ENCODE results near the gene THAP7. TPM values are rescaled to one million over a fixed set of nuclear protein-coding genes. Genes with fewer than 3 reads are reported as not detected.

THAP7 gene
- total RNA-seq, 4 donors from 2014 or later: 16.2 to 45.9 (median 30.9) TPM

DNA sequence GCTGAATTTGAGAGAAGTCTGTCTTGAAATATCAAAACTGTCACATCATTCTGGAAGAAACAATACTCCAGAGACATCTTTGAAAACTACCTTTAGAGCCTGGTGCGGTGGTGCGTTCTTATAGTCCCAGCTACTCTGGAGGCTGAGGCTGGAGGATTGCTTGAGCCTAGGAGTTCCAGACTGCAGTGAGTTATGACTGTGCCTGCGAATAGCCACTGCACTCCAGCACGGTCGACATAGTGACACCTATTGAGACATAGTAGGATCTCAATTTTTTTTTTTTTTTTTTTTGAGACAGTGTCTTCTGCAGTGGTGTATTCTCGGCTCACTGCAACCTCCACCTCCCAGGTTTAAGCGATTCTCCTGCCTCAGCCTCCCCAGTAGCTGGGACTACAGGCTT, 46.4 kb downstream of the THAP7 start:
- H3K27ac ChIP-seq: no peak overlapping the region
- no peaks in the 10 kb centered on the region for H3K4me1 ChIP-seq
- no peaks in the 10 kb centered on the region for H3K36me3 ChIP-seq
- no peak overlapping the region for H3K4me3 ChIP-seq
- no peak for TF ChIP-seq POLR2A (IDR thresholded peaks at IDR 0.05)
- TF ChIP-seq, protein P1, sequence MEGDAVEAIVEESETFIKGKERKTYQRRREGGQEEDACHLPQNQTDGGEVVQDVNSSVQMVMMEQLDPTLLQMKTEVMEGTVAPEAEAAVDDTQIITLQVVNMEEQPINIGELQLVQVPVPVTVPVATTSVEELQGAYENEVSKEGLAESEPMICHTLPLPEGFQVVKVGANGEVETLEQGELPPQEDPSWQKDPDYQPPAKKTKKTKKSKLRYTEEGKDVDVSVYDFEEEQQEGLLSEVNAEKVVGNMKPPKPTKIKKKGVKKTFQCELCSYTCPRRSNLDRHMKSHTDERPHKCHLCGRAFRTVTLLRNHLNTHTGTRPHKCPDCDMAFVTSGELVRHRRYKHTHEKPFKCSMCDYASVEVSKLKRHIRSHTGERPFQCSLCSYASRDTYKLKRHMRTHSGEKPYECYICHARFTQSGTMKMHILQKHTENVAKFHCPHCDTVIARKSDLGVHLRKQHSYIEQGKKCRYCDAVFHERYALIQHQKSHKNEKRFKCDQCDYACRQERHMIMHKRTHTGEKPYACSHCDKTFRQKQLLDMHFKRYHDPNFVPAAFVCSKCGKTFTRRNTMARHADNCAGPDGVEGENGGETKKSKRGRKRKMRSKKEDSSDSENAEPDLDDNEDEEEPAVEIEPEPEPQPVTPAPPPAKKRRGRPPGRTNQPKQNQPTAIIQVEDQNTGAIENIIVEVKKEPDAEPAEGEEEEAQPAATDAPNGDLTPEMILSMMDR (IDR thresholded peaks at IDR 0.05): no peak
- no peak for DNase-seq
- H3K9me3 ChIP-seq: no peaks in the 10 kb centered on the region
- intact Hi-C loops (cut with DNase I; ENCODE audit: low total_unique reads): no loop called here
- no peaks in the 10 kb centered on the region for H3K27me3 ChIP-seq

DNA sequence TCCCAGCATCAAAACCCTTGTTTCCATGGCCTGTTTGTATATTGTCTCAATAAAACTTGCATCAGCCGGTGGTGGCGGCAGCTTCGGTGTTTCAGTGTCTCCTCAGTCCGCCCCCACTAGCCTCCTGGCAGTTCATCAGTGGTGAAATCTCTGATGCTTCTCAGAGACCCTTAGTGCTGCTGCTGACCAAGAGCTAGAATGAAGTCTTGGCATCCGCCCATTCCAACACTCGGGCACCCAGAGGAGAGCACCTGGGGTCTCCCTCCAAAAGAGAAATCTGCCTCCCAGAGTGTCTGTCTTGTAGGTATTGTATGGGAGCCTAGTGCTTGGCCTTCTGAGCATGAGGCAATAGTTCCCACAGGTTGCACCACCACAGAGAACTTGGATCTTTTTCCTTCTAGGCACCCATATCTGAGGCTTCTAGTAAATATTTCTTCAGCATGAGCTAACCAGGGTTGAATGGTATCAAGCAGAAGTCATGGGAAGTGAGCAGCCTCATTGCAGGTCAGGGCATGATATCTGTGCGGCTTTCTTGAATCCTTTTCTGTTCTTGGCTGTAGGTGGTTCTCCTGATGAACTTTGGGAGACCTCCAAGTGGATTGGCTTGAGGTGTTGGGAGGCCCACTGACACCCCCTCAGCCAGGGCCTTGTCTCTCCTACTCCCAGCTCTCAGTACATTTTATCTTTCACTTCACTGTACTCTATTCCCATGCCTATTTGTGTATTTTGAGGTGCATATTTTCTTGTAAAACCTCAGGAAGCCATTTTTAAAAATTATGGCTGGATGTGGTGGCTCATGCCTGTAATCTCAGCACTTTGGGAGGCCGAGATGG, 48.0 kb downstream of the THAP7 start:
- no peak overlapping the region for H3K4me3 ChIP-seq
- peak in 1 of 2 donors; percentile 32 for DNase-seq
- H3K27me3 ChIP-seq: no peaks in the 10 kb centered on the region
- no peaks in the 10 kb centered on the region for H3K4me1 ChIP-seq
- peak overlapping the region in 1 of 2 donors; percentile 3 for H3K27ac ChIP-seq
- intact Hi-C loops (cut with DNase I; ENCODE audit: low total_unique reads): no loop called here
- H3K36me3 ChIP-seq: no peaks in the 10 kb centered on the region
- no peaks in the 10 kb centered on the region for H3K9me3 ChIP-seq
- TF ChIP-seq, protein P1 (IDR thresholded peaks at IDR 0.05): no peak
- no peak for TF ChIP-seq POLR2A (IDR thresholded peaks at IDR 0.05)

DNA sequence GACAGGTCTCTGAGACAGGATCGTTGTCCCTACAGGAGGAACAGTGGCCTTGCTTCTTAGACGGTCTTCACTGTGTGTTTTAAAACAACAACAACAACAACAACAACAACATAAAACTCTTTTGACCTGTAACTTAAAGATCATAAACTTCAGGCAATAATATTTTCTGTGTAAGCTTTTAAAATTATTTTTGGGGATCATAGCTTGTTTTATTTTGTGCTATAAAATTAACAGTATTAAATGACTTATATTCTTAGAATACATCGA, 48.6 kb downstream of the THAP7 start:
- Histone ChIP-seq H3K9me3 (no peaks in the 10 kb centered on the region), H3K36me3 (no peaks in the 10 kb centered on the region), H3K27me3 (no peaks in the 10 kb centered on the region), H3K27ac (no peak overlapping the region), H3K4me1 (no peaks in the 10 kb centered on the region), H3K4me3 (no peak overlapping the region)
- intact Hi-C loops (cut with DNase I; ENCODE audit: low total_unique reads): no loop called here
- no peak for TF ChIP-seq POLR2A (IDR thresholded peaks at IDR 0.05)
- TF ChIP-seq, protein P1 (IDR thresholded peaks at IDR 0.05): no peak
- DNase-seq: no peak

DNA sequence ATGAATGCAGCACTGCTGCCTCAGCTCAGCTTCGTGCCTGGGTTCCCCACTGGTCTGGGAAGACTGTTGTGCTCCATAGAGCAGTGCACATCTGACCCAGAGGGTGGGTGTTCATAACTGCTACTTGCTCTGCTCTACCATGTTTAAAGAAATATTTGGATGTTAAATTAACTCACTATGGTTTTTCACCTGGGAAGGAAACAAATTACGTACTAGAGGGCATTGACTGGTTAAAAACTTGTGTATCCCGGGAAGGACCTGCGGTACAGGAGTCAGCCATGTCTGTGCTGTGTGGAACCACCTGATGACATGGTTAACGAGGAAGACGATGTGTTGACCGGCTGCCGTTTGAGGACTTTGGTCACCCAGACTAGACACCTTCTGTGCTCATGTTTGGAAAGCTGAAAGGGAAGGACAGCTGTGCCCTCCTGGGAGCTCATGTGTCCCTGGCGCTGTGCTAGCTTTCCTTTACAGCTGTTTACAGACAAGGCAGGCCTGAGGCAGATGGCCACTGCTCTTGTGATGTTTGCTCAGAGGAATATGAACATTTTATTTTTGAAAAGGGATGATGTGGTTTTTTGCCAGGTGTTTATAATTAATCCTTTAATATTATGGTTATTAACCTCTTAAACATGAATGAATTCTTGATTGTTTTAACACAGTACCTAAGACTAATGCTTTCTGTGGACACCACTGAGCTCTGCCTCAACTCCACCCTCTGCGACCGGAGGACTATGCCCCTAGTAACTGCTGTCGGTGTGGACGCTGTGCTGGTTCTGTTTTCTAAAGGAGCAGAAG, 49.2 kb downstream of the THAP7 start:
- intact Hi-C loops (cut with DNase I; ENCODE audit: low total_unique reads): no loop called here
- no peak for DNase-seq
- Histone ChIP-seq H3K36me3 (no peaks in the 10 kb centered on the region), H3K27ac (no peak overlapping the region), H3K27me3 (no peaks in the 10 kb centered on the region), H3K4me1 (no peaks in the 10 kb centered on the region), H3K4me3 (no peak overlapping the region), H3K9me3 (no peaks in the 10 kb centered on the region)
- no peak for TF ChIP-seq POLR2A (IDR thresholded peaks at IDR 0.05)
- TF ChIP-seq, protein P1 (IDR thresholded peaks at IDR 0.05): no peak

DNA sequence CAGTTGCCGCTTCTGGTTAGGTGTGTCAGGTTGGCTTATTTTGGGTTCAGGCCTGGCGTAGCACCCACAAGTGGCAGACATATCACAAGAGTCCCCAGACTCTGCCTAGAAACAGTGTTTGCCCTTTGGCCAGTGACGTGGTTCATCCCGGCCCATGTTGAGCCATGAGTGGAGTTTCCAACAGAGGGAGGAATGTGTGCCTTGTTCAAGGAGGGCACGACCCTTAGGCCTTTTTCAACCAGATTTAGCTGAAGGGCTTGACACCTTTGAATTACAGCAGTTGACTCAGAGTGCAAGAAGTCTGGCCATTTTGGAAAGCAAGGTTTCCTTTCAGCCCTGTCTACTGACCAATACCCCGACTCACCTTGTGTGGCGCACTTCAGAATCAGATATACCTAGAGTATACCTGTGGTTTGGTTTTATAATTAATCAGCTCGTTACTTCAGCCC, 50.0 kb downstream of the THAP7 start:
- intact Hi-C loops (cut with DNase I; ENCODE audit: low total_unique reads): no loop called here
- DNase-seq: no peak

More for the DNA sequence above, 50.0 kb downstream of the THAP7 start:
- no peaks in the 10 kb centered on the region for H3K4me1 ChIP-seq
- no peak overlapping the region for H3K4me3 ChIP-seq
- H3K36me3 ChIP-seq: no peaks in the 10 kb centered on the region
- TF ChIP-seq, protein P1 (IDR thresholded peaks at IDR 0.05): no peak
- no peak for TF ChIP-seq POLR2A (IDR thresholded peaks at IDR 0.05)
- no peak overlapping the region for H3K27ac ChIP-seq
- no peaks in the 10 kb centered on the region for H3K27me3 ChIP-seq
- H3K9me3 ChIP-seq: no peaks in the 10 kb centered on the region

All from uterus (tissue), 4 donors.